GM21619 (cell line): ENCODE data around the gene FBN3.

Source experiments
- ATAC-seq: cut with Tn5 transposase; IDR thresholded peaks from one replicate; pipeline ENCODE4 v1.9.1; 2021; ENCODE audit not compliant: unreplicated experiment

Gene FBN3

GRCh38 chr19:8094336-8094735 lies 55.1 kb downstream of the FBN3 start:
- no peak for ATAC-seq

GRCh38 chr19:8093740-8094139 lies 55.7 kb downstream of the FBN3 start:
- ATAC-seq: no peak

DNA sequence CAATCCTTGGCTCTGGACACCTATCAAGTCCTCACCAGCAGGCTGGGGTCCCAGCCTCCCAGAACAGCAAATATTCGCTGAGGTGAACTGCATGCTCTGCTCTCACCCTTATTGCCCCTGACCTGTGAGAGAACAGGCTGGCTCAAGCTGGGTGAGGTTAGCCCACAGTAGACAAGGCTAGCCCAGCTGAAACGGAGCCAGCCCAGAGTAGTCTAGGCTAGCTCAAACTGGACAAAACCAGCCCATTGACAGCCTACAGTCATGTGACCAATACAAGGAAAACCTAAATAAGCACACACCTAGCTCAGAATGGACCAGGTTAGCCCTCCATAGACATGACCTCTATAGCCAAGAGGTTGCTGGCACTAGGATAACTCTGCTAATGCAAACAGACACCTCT lies 58.4 kb downstream of the FBN3 start:
- no peak for ATAC-seq

- ATAC-seq: no peak
Observed at GRCh38 chr19:8089664-8090601, 59.5 kb downstream of the FBN3 start.

GRCh38 chr19:8088752-8089663 lies 60.4 kb downstream of the FBN3 start:
- no peak for ATAC-seq

DNA sequence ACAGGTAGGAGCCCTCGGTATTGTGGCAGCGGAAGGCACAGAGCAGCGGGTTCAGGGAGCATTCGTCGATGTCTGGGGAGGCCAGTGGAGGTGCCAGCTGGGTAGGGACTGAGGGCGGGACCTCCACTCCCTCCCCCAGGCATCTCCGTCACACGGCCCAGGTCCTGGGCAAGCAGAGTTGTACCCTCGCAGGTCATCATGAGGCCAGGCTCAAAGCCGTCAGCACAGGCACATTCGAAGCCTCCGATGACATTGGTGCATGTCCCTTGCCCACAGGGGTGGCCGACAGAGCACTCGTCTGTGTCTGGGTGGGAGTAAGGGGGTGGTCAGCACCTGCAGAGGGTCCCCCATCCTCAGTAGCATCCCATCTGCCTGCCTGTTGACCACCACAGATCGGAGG lies 61.5 kb downstream of the FBN3 start:
- no peak for ATAC-seq

DNA sequence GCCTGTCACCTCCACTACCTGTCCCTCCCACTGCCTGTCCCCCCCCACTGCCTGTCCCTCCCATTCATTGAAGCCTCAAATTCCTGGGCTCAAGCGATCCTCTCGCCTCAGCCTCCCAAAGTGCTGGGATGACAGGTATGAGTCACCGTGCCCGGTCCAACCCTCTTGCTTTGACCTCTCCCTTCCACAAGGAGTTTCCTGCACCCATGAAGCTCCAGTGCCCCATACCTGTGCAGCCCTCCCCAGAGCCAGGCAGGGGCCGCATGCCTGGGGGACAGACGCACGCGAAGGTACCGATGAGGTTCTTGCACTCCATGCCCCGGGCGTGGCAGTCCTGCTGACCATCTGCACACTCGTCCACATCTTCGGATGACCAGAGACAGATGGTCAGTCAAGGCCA lies 62.5 kb downstream of the FBN3 start:
- ATAC-seq: no peak

GRCh38 chr19:8085598-8086408 lies 63.6 kb downstream of the FBN3 start:
- no peak for ATAC-seq

- ATAC-seq: no peak
Observed at GRCh38 chr19:8084152-8084551, 65.2 kb downstream of the FBN3 start.

- ATAC-seq: no peak
Observed at GRCh38 chr19:8083141-8083540, 66.3 kb downstream of the FBN3 start.

GRCh38 chr19:8081569-8082550 lies 67.5 kb downstream of the FBN3 start:
- ATAC-seq: no peak

GRCh38 chr19:8080832-8081231 lies 68.6 kb downstream of the FBN3 start:
- no peak for ATAC-seq

GRCh38 chr19:8079988-8080387 lies 69.4 kb downstream of the FBN3 start:
- ATAC-seq: no peak

DNA sequence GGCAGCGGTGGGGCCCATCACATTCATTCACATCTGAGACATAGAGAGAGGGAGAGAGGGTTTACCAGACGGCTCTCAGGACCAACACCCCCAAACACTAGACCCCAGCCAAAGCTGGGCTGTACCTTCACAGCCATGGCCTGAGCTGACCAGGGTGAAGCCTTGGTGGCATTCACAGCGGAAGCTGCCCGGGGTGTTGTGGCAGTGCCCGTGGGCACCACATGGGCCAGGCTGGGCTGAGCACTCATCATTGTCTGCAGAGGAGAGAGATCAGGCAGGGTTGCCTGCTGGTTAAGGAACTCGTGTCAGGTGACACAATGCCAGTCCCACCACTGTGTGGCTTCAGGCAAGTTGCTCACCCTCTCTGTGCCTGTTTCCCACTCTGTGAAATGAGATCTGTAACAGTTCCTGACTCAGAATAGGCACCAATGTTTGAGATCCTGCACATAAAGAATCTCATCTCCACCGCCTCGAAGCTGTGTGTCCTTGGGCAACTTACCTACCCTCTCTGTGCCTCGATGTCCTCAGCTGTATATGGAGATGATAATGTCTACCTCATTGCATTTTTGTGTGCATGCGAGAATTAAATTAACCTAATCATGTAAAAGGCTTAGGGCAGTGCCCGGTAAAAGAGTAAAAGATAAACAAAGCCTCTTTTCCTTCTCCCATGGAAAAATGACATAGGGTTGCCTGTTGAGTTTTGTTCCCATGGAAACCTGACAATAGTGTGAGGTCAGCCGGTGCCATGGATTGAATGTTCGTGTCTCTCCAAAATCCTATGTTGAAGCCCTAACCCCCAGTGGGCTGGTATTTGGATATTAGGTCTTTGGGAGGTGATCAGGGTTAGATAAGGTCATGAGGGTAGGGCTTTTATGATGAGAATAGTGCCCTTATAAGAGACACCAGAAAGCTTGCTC lies 74.0 kb downstream of the FBN3 start:
- no peak for ATAC-seq

DNA sequence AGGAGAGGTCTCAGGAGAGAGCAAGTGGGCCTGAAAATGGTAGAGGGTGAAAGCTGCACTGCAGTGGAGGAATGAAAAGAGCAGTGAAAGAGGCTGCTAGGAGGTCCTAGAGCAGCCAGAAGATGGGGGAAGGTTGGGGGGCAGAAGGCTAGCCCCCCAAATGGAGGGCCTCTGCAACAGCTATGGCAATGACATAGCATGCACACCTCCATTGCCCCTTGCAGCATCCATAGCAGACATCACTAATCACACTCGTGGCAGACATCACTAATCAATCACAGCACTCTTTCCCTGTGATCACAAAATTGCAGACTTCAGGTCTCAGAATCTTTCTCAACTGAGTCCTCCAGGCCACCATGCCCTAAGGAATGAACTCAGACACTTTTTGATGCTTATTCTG lies 74.9 kb downstream of the FBN3 start:
- ATAC-seq: no peak

DNA sequence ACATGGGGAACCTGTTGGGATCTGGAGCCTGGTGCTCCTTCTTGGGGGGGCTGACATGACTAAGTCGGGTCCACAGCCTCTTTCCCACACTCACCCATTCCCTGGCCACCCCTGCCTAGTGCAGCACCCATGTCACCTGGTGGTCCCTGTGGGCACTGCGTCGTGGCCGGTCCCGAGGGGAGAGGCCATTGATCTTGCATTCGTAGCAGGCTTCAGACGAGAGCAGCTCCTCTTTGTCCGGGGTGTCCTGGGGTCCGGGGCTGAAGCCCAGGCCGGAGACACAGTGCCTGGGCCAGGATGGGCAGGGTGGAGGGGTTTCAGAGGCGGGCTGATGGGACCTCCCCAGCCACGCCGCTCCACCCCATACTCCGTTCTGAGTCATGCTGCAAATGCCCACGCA lies 77.5 kb downstream of the FBN3 start:
- no peak for ATAC-seq

DNA sequence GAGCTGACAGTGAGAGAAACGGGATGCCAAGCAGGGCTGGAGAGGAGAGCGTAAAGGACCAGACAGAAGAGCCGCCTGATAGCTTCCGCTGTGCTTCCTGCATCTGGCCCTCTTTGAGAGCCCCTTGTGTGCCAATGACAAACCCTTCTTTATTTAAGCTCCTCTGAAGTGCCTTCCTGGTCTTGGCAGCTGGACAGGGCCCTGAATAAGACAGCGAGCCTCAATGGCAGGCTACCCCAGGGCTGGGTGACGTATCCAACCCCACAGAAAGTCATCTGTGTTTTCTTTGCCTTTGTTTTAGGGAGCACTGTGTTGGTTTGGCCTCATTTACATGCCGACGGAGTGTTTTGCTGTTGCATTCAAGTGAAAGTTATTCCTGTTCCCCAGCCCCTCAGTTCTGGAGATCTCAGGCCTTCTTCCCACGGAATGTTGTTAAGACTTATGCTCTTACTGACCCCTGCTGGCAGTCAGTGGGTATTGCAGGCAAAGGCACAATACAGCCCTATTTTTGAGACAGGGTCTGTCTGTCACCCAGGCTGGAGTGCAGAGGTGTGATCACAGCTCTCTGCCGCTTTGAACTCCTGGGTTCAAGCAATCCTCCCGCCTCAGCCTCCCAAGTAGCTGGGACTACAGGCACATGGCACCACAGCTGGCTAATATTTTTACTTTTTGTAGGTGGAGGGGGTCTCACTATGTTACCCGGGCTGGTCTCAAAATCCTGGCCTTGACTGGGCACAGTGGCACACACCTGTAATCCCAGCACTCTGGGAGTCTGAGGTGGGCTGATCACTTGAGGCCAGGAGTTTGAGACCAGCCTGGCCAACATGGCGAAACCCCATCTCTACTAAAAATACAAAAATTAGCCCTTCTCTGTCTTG lies 80.1 kb downstream of the FBN3 start:
- ATAC-seq: no peak

DNA sequence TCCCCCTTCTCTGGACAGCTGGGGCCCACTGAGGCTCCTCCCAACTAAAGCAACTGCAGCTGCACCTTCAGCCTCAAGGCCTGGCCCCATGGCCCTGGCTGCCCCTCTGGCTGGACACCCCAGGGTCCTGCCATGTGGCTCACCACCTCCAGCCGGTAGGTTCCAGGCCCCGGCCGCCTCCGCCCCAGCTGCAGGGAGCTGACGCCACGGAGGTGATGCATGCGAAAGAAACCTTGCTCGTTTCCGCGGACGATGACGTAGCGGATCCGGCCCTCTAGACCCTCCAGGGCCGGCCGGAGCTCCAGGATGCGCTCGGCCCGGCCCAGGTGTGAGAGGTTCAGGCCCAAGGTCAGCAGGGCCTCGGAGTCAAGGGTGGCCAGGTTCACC lies 83.5 kb downstream of the FBN3 start:
- ATAC-seq: no peak
